Breast epithelium (tissue), 4 donors: ENCODE results near the gene EFTUD2. TPM values are rescaled to one million over a fixed set of nuclear protein-coding genes. Genes with fewer than 3 reads are reported as not detected.

Experiments
- DNase-seq, 2 donors: peaks; one replicate each; pipeline ENCODE4 v3.0.0-alpha.2; 2019; ENCODE audit warnings: low spot score in 2 of 2
- H3K27ac ChIP-seq, 2 donors: fragments of 200-600 bp; sonication (generic) in 1 of 2; one replicate each; pipeline ENCODE4 v1.5.1; 2016 to 2019; ENCODE audit warnings: mild to moderate bottlenecking in 1 of 2
- H3K27me3 ChIP-seq, 2 donors: fragments of 200-600 bp; sonication (generic) in 1 of 2; one replicate each; pipeline versions ENCODE4 v1.5.1 to v1.6.0; 2017 to 2019; ENCODE audit warnings: control low read depth in 1 of 2, mild to moderate bottlenecking in 1 of 2
- H3K36me3 ChIP-seq: fragments of 200-600 bp; one replicate; pipeline ENCODE4 v1.5.1; 2019
- H3K4me1 ChIP-seq, 2 donors: fragments of 200-600 bp; sonication (generic); one replicate each; pipeline ENCODE4 v1.5.1; 2016 to 2019; ENCODE audit warnings: control low read depth in 1 of 2
- H3K4me3 ChIP-seq, 3 donors: fragments of 200-600 bp; sonication (generic); 1 replicate in 2 of 3; 2 replicates in 1 of 3; pipeline ENCODE4 v1.5.1; 2016 to 2019; ENCODE audit warnings: mild to moderate bottlenecking in 3 of 3, moderate library complexity in 2 of 3
- H3K9me3 ChIP-seq, 2 donors: fragments of 200-600 bp; sonication (generic) in 1 of 2; one replicate each; pipeline ENCODE4 v1.5.1; 2016 to 2019; ENCODE audit warnings: control low read depth in 1 of 2
- CTCF ChIP-seq, 3 donors: fragments of 450-650 bp; IDR thresholded peaks; one replicate each; pipeline ENCODE4 v1.5.1; 2016 to 2017; ENCODE audit warnings: antibody characterized with exemption in 3 of 3, mild to moderate bottlenecking in 3 of 3, moderate library complexity in 3 of 3
- POLR2A ChIP-seq: fragments of 450-650 bp; IDR thresholded peaks from one replicate; pipeline ENCODE4 v1.6.1; 2016; ENCODE audit warnings: antibody characterized with exemption, mild to moderate bottlenecking, moderate library complexity
- POLR2AphosphoS5 ChIP-seq, 3 donors: sonication (generic); formaldehyde crosslinking; IDR thresholded peaks; one replicate each; pipeline ENCODE4 v1.6.1; 2017; ENCODE audit warnings: antibody characterized with exemption in 3 of 3
- intact Hi-C: fragments of 100-400 bp; cut with DNase I; formaldehyde crosslinking; loops from one replicate; pipeline ENCODE4 v1.15.1; 2023; ENCODE audit warnings: low total_unique reads
- total RNA-seq, 3 donors: library from RNA; depleted of rRNA; stranded (reverse); fragments of >200 nt; gene quantifications; one replicate each; pipeline ENCODE4 v1.1.0, GENCODE V29; 2016

EFTUD2 gene
- total RNA-seq, 3 donors from 2014 or later = 58.1 to 71.4 (median 60.0) TPM

DNA sequence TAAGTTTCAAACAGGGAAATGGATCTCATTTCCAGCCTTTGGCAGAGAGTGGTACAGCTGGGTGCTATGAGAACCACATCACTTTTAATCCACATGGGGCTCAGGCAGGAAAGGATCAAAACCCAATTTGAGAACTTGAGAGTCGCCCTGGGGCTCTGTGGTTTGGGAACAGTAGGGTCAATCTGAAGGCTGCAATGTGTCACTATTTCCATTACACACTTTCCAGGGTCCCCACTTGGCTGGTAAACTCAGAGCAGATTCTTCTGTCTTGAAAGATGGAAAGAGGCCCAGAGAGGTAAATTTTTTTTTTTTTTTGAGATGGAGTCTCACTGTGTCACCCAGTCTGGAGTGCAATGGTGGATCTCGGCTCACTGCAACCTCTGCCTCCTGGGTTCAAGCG, 58.3 kb downstream of the EFTUD2 start:
- H3K36me3 ChIP-seq = no peaks in the 10 kb centered on the region
- H3K4me1 ChIP-seq = no peaks in the 10 kb centered on the region
- TF ChIP-seq POLR2AphosphoS5 (IDR thresholded peaks at IDR 0.05) (no peak), CTCF (IDR thresholded peaks at IDR 0.05) (no peak), POLR2A (no peak)
- no peaks in the 10 kb centered on the region for H3K9me3 ChIP-seq
- intact Hi-C loops = no loop called here
- DNase-seq = no peak
- H3K27me3 ChIP-seq = no peaks in the 10 kb centered on the region
- H3K27ac ChIP-seq = no peak overlapping the region
- H3K4me3 ChIP-seq = no peak overlapping the region

- no peak for DNase-seq
- TF ChIP-seq POLR2A = no peak
- TF ChIP-seq POLR2AphosphoS5 (IDR thresholded peaks at IDR 0.05) = no peak
- TF ChIP-seq CTCF (IDR thresholded peaks at IDR 0.05) = no peak
- Histone ChIP-seq H3K27ac (no peak overlapping the region), H3K27me3 (no peaks in the 10 kb centered on the region), H3K36me3 (no peaks in the 10 kb centered on the region), H3K9me3 (no peaks in the 10 kb centered on the region), H3K4me3 (no peak overlapping the region), H3K4me1 (no peaks in the 10 kb centered on the region)
- intact Hi-C loops = no loop called here
Observed at GRCh38 chr17:44840274-44840673, 59.0 kb downstream of the EFTUD2 start.

DNA sequence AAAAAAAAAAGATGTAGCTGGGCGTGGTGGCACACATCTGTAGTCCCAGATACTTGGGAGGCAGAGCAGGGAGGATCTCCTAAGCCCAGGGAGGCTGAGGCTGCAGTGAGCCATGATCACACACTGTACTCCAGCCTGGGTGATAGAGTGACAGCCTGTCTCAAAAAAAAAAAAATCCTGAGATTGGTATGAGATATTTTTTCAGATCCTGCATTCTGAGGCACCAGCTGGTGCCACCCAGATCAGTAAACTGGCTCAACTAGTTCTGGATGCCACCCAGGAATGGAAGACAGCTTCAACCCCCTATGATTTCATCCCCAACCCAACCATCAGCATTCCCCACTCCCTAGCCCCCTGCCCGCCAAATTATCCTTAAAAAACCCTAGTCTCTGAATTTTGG, 62.0 kb downstream of the EFTUD2 start:
- no peaks in the 10 kb centered on the region for H3K27me3 ChIP-seq
- no peak for DNase-seq

DNA sequence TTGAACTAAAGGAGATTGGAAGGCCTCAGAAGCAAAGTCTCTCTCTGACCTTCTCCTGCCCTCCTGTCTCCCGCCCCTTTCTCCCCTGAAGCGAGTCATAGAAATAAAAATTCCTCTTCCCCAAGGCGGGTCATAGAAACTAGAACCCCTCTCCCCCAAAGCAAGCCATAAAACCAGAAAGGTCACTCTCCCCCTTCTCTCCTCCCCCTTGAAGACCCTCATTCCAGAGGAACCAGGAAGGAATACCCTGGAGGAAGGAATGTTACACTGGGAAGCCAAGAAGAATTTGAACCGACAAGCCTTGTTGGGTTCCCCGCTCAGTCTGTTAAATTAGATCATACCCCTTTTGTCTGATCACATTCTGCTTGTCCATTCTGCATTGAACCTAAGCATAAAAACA, 66.4 kb downstream of the EFTUD2 start:
- Histone ChIP-seq H3K27me3 (peaks cover 7 to 36% of the 10 kb centered on the region in 2 donors), H3K36me3 (no peaks in the 10 kb centered on the region), H3K9me3 (no peaks in the 10 kb centered on the region), H3K4me3 (no peak overlapping the region), H3K27ac (no peak overlapping the region), H3K4me1 (peaks cover 0 to 4% of the 10 kb centered on the region in 2 donors)
- TF ChIP-seq POLR2A (no peak), CTCF (IDR thresholded peaks at IDR 0.05) (no peak), POLR2AphosphoS5 (IDR thresholded peaks at IDR 0.05) (no peak)
- intact Hi-C loops = no loop called here
- no peak for DNase-seq

More for the DNA sequence above, 62.0 kb downstream of the EFTUD2 start:
- Histone ChIP-seq H3K27ac (no peak overlapping the region), H3K36me3 (no peaks in the 10 kb centered on the region), H3K4me3 (no peak overlapping the region), H3K9me3 (no peaks in the 10 kb centered on the region), H3K4me1 (no peaks in the 10 kb centered on the region)
- intact Hi-C loops = loop anchor here (5.0 kb wide), 1 partner anchor 1085 kb away; no protein-coding TSS in a partner anchor
- no peak for TF ChIP-seq CTCF (IDR thresholded peaks at IDR 0.05)
- no peak for TF ChIP-seq POLR2A
- no peak for TF ChIP-seq POLR2AphosphoS5 (IDR thresholded peaks at IDR 0.05)

- no peak overlapping the region for H3K27ac ChIP-seq
- intact Hi-C loops = no loop called here
- DNase-seq = peak in 1 of 2 donors; percentile 39
Observed at GRCh38 chr17:44831371-44831770, 67.9 kb downstream of the EFTUD2 start.

More at GRCh38 chr17:44831371-44831770, 67.9 kb downstream of the EFTUD2 start:
- Histone ChIP-seq H3K9me3 (no peaks in the 10 kb centered on the region), H3K4me3 (no peak overlapping the region), H3K36me3 (no peaks in the 10 kb centered on the region), H3K27me3 (peaks cover 9 to 51% of the 10 kb centered on the region in 2 donors), H3K4me1 (peaks cover 0 to 4% of the 10 kb centered on the region in 2 donors)
- TF ChIP-seq POLR2AphosphoS5 (IDR thresholded peaks at IDR 0.05) (no peak), CTCF (IDR thresholded peaks at IDR 0.05) (no peak), POLR2A (no peak)
